A673 (cell line): ENCODE data around the gene COPS9. TPM values are rescaled to one million over a fixed set of nuclear protein-coding genes. Genes with fewer than 3 reads are reported as not detected.

Experiments
- BruUV-seq: library from RNA; stranded (reverse); fragments of 400-500 nt; replicated peaks from 2 replicates; lab custom pipeline; 2021; lab: Mats Ljungman, UMichigan
- CTCF ChIA-PET: fragments of 300-600 bp; sonication (Branson Sonifier 250); formaldehyde crosslinking; loops from one replicate; lab custom pipeline; 2022; ENCODE audit warnings: antibody characterized with exemption; lab: Charles Lee
- POLR2A ChIA-PET: fragments of 300-600 bp; sonication (Branson Sonifier 250); formaldehyde crosslinking; loops from one replicate; lab custom pipeline; 2022; ENCODE audit warnings: antibody characterized with exemption; ENCODE audit not compliant: low non-redundant PET; lab: Charles Lee
- DNase-seq: peaks from one replicate; pipeline ENCODE4 v3.0.0-alpha.2; 2015; ENCODE audit warnings: low spot score
- H3K27ac ChIP-seq: fragments of 200-600 bp; sonication (generic); 2 replicates; pipeline ENCODE4 v1.5.1; 2016; ENCODE audit warnings: mixed run types, low read depth, mild to moderate bottlenecking, mixed read lengths, antibody characterized with exemption, low read length; ENCODE audit not compliant: poor library complexity, severe bottlenecking
- H3K27me3 ChIP-seq: fragments of 200-600 bp; sonication (generic); replicated peaks from 2 replicates; pipeline ENCODE4 v1.6.1; 2017; ENCODE audit warnings: mixed run types, low read depth, mild to moderate bottlenecking, mixed read lengths, antibody characterized with exemption, low read length; ENCODE audit not compliant: insufficient read depth, poor library complexity
- H3K36me3 ChIP-seq: fragments of 200-600 bp; sonication (generic); 2 replicates; pipeline ENCODE4 v1.6.1; 2016; ENCODE audit warnings: mixed run types, mild to moderate bottlenecking, mixed read lengths, antibody characterized with exemption, low read length; ENCODE audit not compliant: insufficient read depth, poor library complexity, severe bottlenecking
- H3K4me1 ChIP-seq: fragments of 200-600 bp; sonication (generic); 2 replicates; pipeline ENCODE4 v1.6.1; 2017; ENCODE audit warnings: mixed run types, mild to moderate bottlenecking, mixed read lengths, antibody characterized with exemption, low read length; ENCODE audit not compliant: insufficient read depth, poor library complexity, severe bottlenecking
- H3K4me3 ChIP-seq: fragments of 200-600 bp; sonication (generic); 2 replicates; pipeline ENCODE4 v1.5.1; 2016; ENCODE audit warnings: low read depth, mixed run types, mild to moderate bottlenecking, mixed read lengths, low read length; ENCODE audit not compliant: poor library complexity, severe bottlenecking
- H3K9me3 ChIP-seq: fragments of 200-600 bp; sonication (generic); 2 replicates; pipeline ENCODE4 v1.6.1; 2016; ENCODE audit warnings: mixed run types, low read depth, mild to moderate bottlenecking, mixed read lengths, antibody characterized with exemption, low read length; ENCODE audit not compliant: poor library complexity, severe bottlenecking
- CTCF ChIP-seq: fragments of 300-800, 200-600 bp; sonication (generic); conservative IDR thresholded peaks from 2 replicates; pipeline ENCODE4 v1.5.1; 2017; ENCODE audit warnings: low read depth, mild to moderate bottlenecking, antibody characterized with exemption, low read length, moderate library complexity, mixed read lengths
- EZH2 ChIP-seq: fragments of 200-600 bp; sonication (generic); IDR thresholded peaks from 2 replicates; pipeline ENCODE4 v1.6.1; 2017; ENCODE audit warnings: borderline replicate concordance, low read depth, mild to moderate bottlenecking, mixed read lengths, antibody characterized with exemption, low read length; ENCODE audit not compliant: poor library complexity, severe bottlenecking
- intact Hi-C: fragments of 100-400 bp; cut with micrococcal nuclease; formaldehyde crosslinking; loops from one replicate; pipeline ENCODE4 v1.10.0; 2022; ENCODE audit not compliant: unreplicated experiment
- total RNA-seq: library from RNA; stranded (reverse); gene quantifications from 2 replicates; pipeline ENCODE4 v1.2.3, GENCODE V29; 2021

The COPS9 gene
- total RNA-seq, 1 experiment from 2014 or later: 136 TPM

DNA sequence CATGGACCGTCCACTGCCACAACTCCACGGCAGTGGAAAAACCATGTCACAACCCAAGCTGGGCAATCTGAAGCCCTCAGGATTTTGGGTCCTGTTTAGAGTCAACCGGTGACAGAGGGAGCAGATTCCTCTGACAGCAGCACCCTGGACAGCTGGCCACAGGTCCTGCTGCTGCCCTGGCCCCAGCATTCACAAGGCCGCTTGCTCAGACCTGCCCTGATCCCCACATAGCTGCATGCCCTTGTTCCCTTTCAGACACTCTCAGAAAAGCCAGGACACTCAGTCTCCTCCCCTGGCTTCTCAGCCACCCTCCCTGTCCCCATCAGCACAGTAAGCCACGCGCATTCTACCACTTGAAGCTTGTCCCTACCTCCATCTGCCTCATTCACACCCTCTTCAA lies 1.6 kb downstream of the COPS9 start:
- no peak for DNase-seq
- ChIA-PET POLR2A (no interaction called here), CTCF (no interaction called here)
- Histone ChIP-seq H3K4me3 (peak overlapping the region; percentile 85), H3K9me3 (no peaks in the 10 kb centered on the region), H3K27ac (no peak overlapping the region), H3K4me1 (peaks cover 5% of the 10 kb centered on the region), H3K27me3 (no peaks in the 10 kb centered on the region), H3K36me3 (peaks cover 25% of the 10 kb centered on the region)
- TF ChIP-seq EZH2: no peak
- no peak for TF ChIP-seq CTCF
- BruUV-seq: no TSS peak
- intact Hi-C loops: no loop called here

- H3K9me3 ChIP-seq: no peaks in the 10 kb centered on the region
- peaks cover 25% of the 10 kb centered on the region for H3K36me3 ChIP-seq
- H3K27ac ChIP-seq: no peak overlapping the region
- no peak overlapping the region for H3K4me3 ChIP-seq
- no peaks in the 10 kb centered on the region for H3K27me3 ChIP-seq
- ChIA-PET POLR2A (no interaction called here), CTCF (no interaction called here)
- no peak for TF ChIP-seq CTCF
- TF ChIP-seq EZH2: no peak
- peaks cover 5% of the 10 kb centered on the region for H3K4me1 ChIP-seq
- intact Hi-C loops: no loop called here
- no peak for DNase-seq
- no TSS peak for BruUV-seq
Measured at GRCh38 chr2:240133401-240133800, 2.7 kb downstream of the COPS9 start.

- Histone ChIP-seq H3K4me1 (peaks cover 5% of the 10 kb centered on the region), H3K4me3 (no peak overlapping the region), H3K36me3 (peaks cover 26% of the 10 kb centered on the region), H3K9me3 (no peaks in the 10 kb centered on the region), H3K27me3 (no peaks in the 10 kb centered on the region), H3K27ac (no peak overlapping the region)
- POLR2A ChIA-PET: no interaction called here
- no TSS peak for BruUV-seq
- TF ChIP-seq EZH2 (no peak), CTCF (no peak)
- CTCF ChIA-PET: no interaction called here
- intact Hi-C loops: no loop called here
- no peak for DNase-seq
Measured at GRCh38 chr2:240132651-240132980, 3.5 kb downstream of the COPS9 start.
